HCT116 (cell line): ENCODE results near the gene DKK2. TPM values are rescaled to one million over a fixed set of nuclear protein-coding genes. Genes with fewer than 3 reads are reported as not detected.

ENCODE experiments used
- ATAC-seq: fragments of 200-7000 bp; cut with Tn5 transposase; 2 replicates; pipeline ENCODE4 v1.9.1; 2020; ENCODE audit warnings: mild to moderate bottlenecking, moderate library complexity
- BruUV-seq: library from RNA; stranded (reverse); fragments of 400-500 nt; replicated peaks from 2 replicates; lab custom pipeline; 2021; lab: Mats Ljungman, UMichigan
- CTCF ChIA-PET: fragments of 300-600 bp; sonication (Branson Sonifier 250); formaldehyde crosslinking; loops from one replicate; lab custom pipeline; 2021; ENCODE audit warnings: antibody characterized with exemption; lab: Charles Lee
- POLR2A ChIA-PET: fragments of 300-600, 350-600 bp; sonication (Branson Sonifier 250); formaldehyde crosslinking; loops from one replicate; lab custom pipeline; 2021; ENCODE audit warnings: antibody characterized with exemption; lab: Charles Lee
- RAD21 ChIA-PET, 2 experiments: fragments of 300-600 bp; sonication (Branson Sonifier 250); formaldehyde crosslinking; loops; one replicate each; lab custom pipeline; 2023; ENCODE audit warnings: low total read pairs in 2 of 2; ENCODE audit not compliant: uncharacterized antibody in 2 of 2, unreplicated experiment in 2 of 2, low non-redundant PET in 1 of 2; lab: Charles Lee
- DNase-seq: peaks from one replicate; pipeline ENCODE4 v3.0.0-alpha.2; 2010; ENCODE audit warnings: low read depth, low spot score
- H2AFZ ChIP-seq: fragments of 200-600 bp; shearing (Covaris generic), sonication (generic); 2 replicates; pipeline ENCODE4 v1.6.1; 2017; ENCODE audit warnings: low read depth, mixed run types, mixed read lengths, antibody characterized with exemption, low read length; ENCODE audit not compliant: poor library complexity, severe bottlenecking
- H3K27ac ChIP-seq: 2 replicates; pipeline ENCODE4 v1.5.1; 2012; ENCODE audit warnings: low read depth, low read length
- H3K27me3 ChIP-seq: fragments of 200-600 bp; sonication (generic); 2 replicates; pipeline ENCODE4 v1.6.1; 2016; ENCODE audit warnings: mixed run types, low read length, mixed read lengths; ENCODE audit not compliant: insufficient read depth
- H3K36me3 ChIP-seq, 2 experiments: fragments of 200-500 bp in 1 of 2; fragments of 200-600 bp in 1 of 2; sonication (Bioruptor generic) in 1 of 2; sonication (generic) in 1 of 2; 2 replicates each; pipeline versions ENCODE4 v1.5.1 to v1.6.1; 2014 to 2016; ENCODE audit warnings: low read length in 2 of 2, inconsistent platforms in 1 of 2, mixed read lengths in 1 of 2, mixed run types in 1 of 2; ENCODE audit not compliant: insufficient read depth in 2 of 2, control insufficient read depth in 1 of 2
- H3K4me1 ChIP-seq, 2 experiments: fragments of 200-600 bp in 1 of 2; sonication (generic) in 1 of 2; 2 replicates each; pipeline versions ENCODE4 v1.5.1 to v1.6.1; 2012 to 2017; ENCODE audit warnings: low read length in 2 of 2, inconsistent platforms in 1 of 2, mild to moderate bottlenecking in 1 of 2, mixed read lengths in 1 of 2, mixed run types in 1 of 2, moderate library complexity in 1 of 2; ENCODE audit not compliant: insufficient read depth in 2 of 2, control insufficient read depth in 1 of 2
- H3K4me2 ChIP-seq: fragments of 200-600 bp; sonication (generic); 2 replicates; pipeline ENCODE4 v1.6.1; 2017; ENCODE audit warnings: mixed run types, low read length, mixed read lengths
- H3K4me3 ChIP-seq, 2 experiments: fragments of 200-600 bp in 1 of 2; sonication (generic) in 1 of 2; replicated peaks in 1 of 2; 2 replicates each; pipeline ENCODE4 v1.5.1; 2011 to 2016; ENCODE audit warnings: low read length in 2 of 2, control low read depth in 1 of 2, low read depth in 1 of 2, mild to moderate bottlenecking in 1 of 2, mixed read lengths in 1 of 2, mixed run types in 1 of 2
- H3K79me2 ChIP-seq: fragments of 200-600 bp; sonication (generic); 2 replicates; pipeline ENCODE4 v1.6.1; 2017; ENCODE audit warnings: mild to moderate bottlenecking, mixed run types, low read length, moderate library complexity, mixed read lengths; ENCODE audit not compliant: insufficient read depth
- H3K9ac ChIP-seq: fragments of 200-600 bp; sonication (generic); 2 replicates; pipeline ENCODE4 v1.6.1; 2016; ENCODE audit warnings: low read length, mixed read lengths
- H3K9me2 ChIP-seq: fragments of 200-600 bp; sonication (generic), shearing (Covaris generic); 2 replicates; pipeline ENCODE4 v1.6.1; 2017; ENCODE audit warnings: mixed run types, mild to moderate bottlenecking, moderate library complexity; ENCODE audit not compliant: insufficient read depth
- H3K9me3 ChIP-seq, 2 experiments: fragments of 200-500 bp in 1 of 2; fragments of 200-600 bp in 1 of 2; sonication (Bioruptor generic) in 1 of 2; sonication (generic) in 1 of 2; 2 replicates each; pipeline ENCODE4 v1.6.1; 2014 to 2017; ENCODE audit warnings: low read length in 2 of 2, mixed read lengths in 2 of 2, inconsistent platforms in 1 of 2, low read depth in 1 of 2, mild to moderate bottlenecking in 1 of 2, mixed run types in 1 of 2, moderate library complexity in 1 of 2; ENCODE audit not compliant: control insufficient read depth in 1 of 2, insufficient read depth in 1 of 2
- H4K20me1 ChIP-seq: fragments of 200-600 bp; sonication (generic), shearing (Covaris generic); 2 replicates; pipeline ENCODE4 v1.6.1; 2017; ENCODE audit warnings: mixed run types, mild to moderate bottlenecking, moderate library complexity; ENCODE audit not compliant: insufficient read depth
- CBX3 ChIP-seq: IDR thresholded peaks from 2 replicates; pipeline ENCODE4 v1.6.1; 2012; ENCODE audit warnings: low read depth
- CEBPB ChIP-seq: IDR thresholded peaks from 2 replicates; pipeline ENCODE4 v1.6.1; 2012; ENCODE audit warnings: low read depth
- CTCF ChIP-seq, 3 experiments: fragments of 200-600 bp in 1 of 3; sonication (generic) in 1 of 3; IDR thresholded peaks in 2 of 3; conservative IDR thresholded peaks in 1 of 3; 2 replicates each; pipeline ENCODE4 v1.5.1; 2012 to 2017; ENCODE audit warnings: low read depth in 2 of 3, low read length in 2 of 3, antibody characterized with exemption in 1 of 3, borderline replicate concordance in 1 of 3, control low read depth in 1 of 3, mild to moderate bottlenecking in 1 of 3, mixed read lengths in 1 of 3, mixed run types in 1 of 3, moderate library complexity in 1 of 3; ENCODE audit not compliant: insufficient read depth in 1 of 3
- EGR1 ChIP-seq: IDR thresholded peaks from 2 replicates; pipeline ENCODE4 v1.6.1; 2012; ENCODE audit warnings: low read depth
- EZH2phosphoT487 ChIP-seq: fragments of 200-600 bp; IDR thresholded peaks from 2 replicates; pipeline ENCODE4 v1.6.1; 2018; ENCODE audit warnings: antibody characterized with exemption, borderline replicate concordance
- FOSL1 ChIP-seq: IDR thresholded peaks from 2 replicates; pipeline ENCODE4 v1.6.1; 2012; ENCODE audit warnings: low read depth
- POLR2A ChIP-seq: IDR thresholded peaks from 2 replicates; pipeline ENCODE4 v1.7.0; 2011; ENCODE audit warnings: borderline replicate concordance; ENCODE audit not compliant: insufficient read depth, insufficient read length; ENCODE audit errors: extremely low read depth
- RAD21 ChIP-seq: IDR thresholded peaks from 2 replicates; pipeline ENCODE4 v1.6.1; 2012; ENCODE audit warnings: low read depth, mild to moderate bottlenecking
- ZFX ChIP-seq: fragments of 450-650 bp; IDR thresholded peaks from 2 replicates; pipeline ENCODE4 v1.6.1; 2017
- intact Hi-C: fragments of 100-400 bp; cut with micrococcal nuclease; formaldehyde crosslinking; loops from 2 replicates; pipeline ENCODE4 v1.10.0; 2022
- total RNA-seq: library from RNA; stranded (reverse); gene quantifications from one replicate; pipeline ENCODE4 v1.2.1, GENCODE V29; 2021; ENCODE audit not compliant: unreplicated experiment

DKK2 gene
- total RNA-seq, 1 experiment from 2014 or later = not detected

GRCh38 chr4:106906728-106907127 is 129.4 kb downstream of the DKK2 start:
- RAD21 ChIA-PET = no interaction called here
- Histone ChIP-seq H3K4me1 (no peaks in the 10 kb centered on the region), H4K20me1 (no peaks in the 10 kb centered on the region), H3K27ac (no peak overlapping the region), H3K9ac (no peak overlapping the region), H2AFZ (no peak overlapping the region), H3K4me3 (no peak overlapping the region), H3K36me3 (no peaks in the 10 kb centered on the region), H3K9me2 (no peaks in the 10 kb centered on the region)
- ATAC-seq (no peak), DNase-seq (no peak)
- no TSS peak for BruUV-seq
- POLR2A ChIA-PET = no interaction called here
- TF ChIP-seq CEBPB = no peak
- no peak for TF ChIP-seq POLR2A
- TF ChIP-seq CBX3 = no peak
- no peak for TF ChIP-seq ZFX
- no peak for TF ChIP-seq FOSL1
- no peak for TF ChIP-seq CTCF (IDR thresholded peaks at IDR 0.05 in 2 of 3, conservative IDR thresholded peaks at IDR 0.05 in 1 of 3; ENCODE audit: borderline replicate concordance in 1 of 3, insufficient read depth in 1 of 3, low read depth in 2 of 3, low read length in 2 of 3)
- TF ChIP-seq EZH2phosphoT487 = no peak
- TF ChIP-seq EGR1 = no peak
- TF ChIP-seq, all 23 proteins: peak for 0
- H3K27me3 ChIP-seq = no peaks in the 10 kb centered on the region
- CTCF ChIA-PET = no interaction called here
- intact Hi-C loops = no loop called here
- H3K9me3 ChIP-seq = no peaks in the 10 kb centered on the region
- H3K79me2 ChIP-seq = no peaks in the 10 kb centered on the region
- no peak overlapping the region for H3K4me2 ChIP-seq

- ChIA-PET POLR2A (no interaction called here), RAD21 (no interaction called here), CTCF (interaction anchor here (0.8 to 2.6 kb wide), 12 partner anchors 9 to 632 kb away, joined by 3 to 15 read pairs (median 4); partner anchors contain the start of gene GIMD1)
- no TSS peak for BruUV-seq
- peak; percentile 51 for DNase-seq
- no peaks in the 10 kb centered on the region for H3K9me2 ChIP-seq
- ATAC-seq = peak; percentile 93
- H3K4me1 ChIP-seq = no peaks in the 10 kb centered on the region
- no peaks in the 10 kb centered on the region for H4K20me1 ChIP-seq
- H3K36me3 ChIP-seq = no peaks in the 10 kb centered on the region
- no peaks in the 10 kb centered on the region for H3K79me2 ChIP-seq
- no peak overlapping the region for H3K9ac ChIP-seq
- H3K27me3 ChIP-seq = no peaks in the 10 kb centered on the region
- no peak overlapping the region for H2AFZ ChIP-seq
- H3K9me3 ChIP-seq = no peaks in the 10 kb centered on the region
- no peak overlapping the region for H3K4me3 ChIP-seq
- H3K27ac ChIP-seq = no peak overlapping the region
- TF ChIP-seq RAD21 (peak; percentile 72), CTCF (IDR thresholded peaks at IDR 0.05 in 2 of 3, conservative IDR thresholded peaks at IDR 0.05 in 1 of 3; ENCODE audit: borderline replicate concordance in 1 of 3, insufficient read depth in 1 of 3, low read depth in 2 of 3, low read length in 2 of 3) (peak; percentile 51 to 89 (median 74)), EGR1 (no peak)
- H3K4me2 ChIP-seq = no peak overlapping the region
- intact Hi-C loops = loop anchor here (1.0 to 5.0 kb wide), 4 partner anchors 206 to 632 kb away; no protein-coding TSS in a partner anchor
Observed at GRCh38 chr4:106898621-106899230, 137.4 kb downstream of the DKK2 start.
